ENCODE measurements around the gene TMC6.

- TF ChIP-seq, protein P1, sequence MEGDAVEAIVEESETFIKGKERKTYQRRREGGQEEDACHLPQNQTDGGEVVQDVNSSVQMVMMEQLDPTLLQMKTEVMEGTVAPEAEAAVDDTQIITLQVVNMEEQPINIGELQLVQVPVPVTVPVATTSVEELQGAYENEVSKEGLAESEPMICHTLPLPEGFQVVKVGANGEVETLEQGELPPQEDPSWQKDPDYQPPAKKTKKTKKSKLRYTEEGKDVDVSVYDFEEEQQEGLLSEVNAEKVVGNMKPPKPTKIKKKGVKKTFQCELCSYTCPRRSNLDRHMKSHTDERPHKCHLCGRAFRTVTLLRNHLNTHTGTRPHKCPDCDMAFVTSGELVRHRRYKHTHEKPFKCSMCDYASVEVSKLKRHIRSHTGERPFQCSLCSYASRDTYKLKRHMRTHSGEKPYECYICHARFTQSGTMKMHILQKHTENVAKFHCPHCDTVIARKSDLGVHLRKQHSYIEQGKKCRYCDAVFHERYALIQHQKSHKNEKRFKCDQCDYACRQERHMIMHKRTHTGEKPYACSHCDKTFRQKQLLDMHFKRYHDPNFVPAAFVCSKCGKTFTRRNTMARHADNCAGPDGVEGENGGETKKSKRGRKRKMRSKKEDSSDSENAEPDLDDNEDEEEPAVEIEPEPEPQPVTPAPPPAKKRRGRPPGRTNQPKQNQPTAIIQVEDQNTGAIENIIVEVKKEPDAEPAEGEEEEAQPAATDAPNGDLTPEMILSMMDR (IDR thresholded peaks at IDR 0.05) = no peak
- no peak for TF ChIP-seq POLR2A (IDR thresholded peaks at IDR 0.05)
These were observed 14.5 kb downstream of the TMC6 start for GRCh38 chr17:78113804-78114785.
